Suprapubic skin (tissue), 4 donors: ENCODE results near the gene TMUB2. TPM values are rescaled to one million over a fixed set of nuclear protein-coding genes. Genes with fewer than 3 reads are reported as not detected.
"Not testable (repeated sequence)": the region's sequence is repeated elsewhere in the genome, so short reads cannot be mapped to it uniquely, and the experiment has no call there.

ENCODE experiments used
- DNase-seq, 2 donors: peaks; one replicate each; pipeline ENCODE4 v3.0.0-alpha.2; 2019; ENCODE audit warnings: low spot score in 2 of 2
- H3K27ac ChIP-seq: fragments of 200-600 bp; sonication (generic); one replicate; pipeline ENCODE4 v1.5.1; 2019
- H3K27me3 ChIP-seq: fragments of 200-600 bp; sonication (generic); one replicate; pipeline ENCODE4 v1.5.1; 2019
- H3K36me3 ChIP-seq: fragments of 200-600 bp; sonication (generic); one replicate; pipeline ENCODE4 v1.5.1; 2019
- H3K4me1 ChIP-seq: fragments of 200-600 bp; sonication (generic); one replicate; pipeline ENCODE4 v1.5.1; 2019
- H3K4me3 ChIP-seq: fragments of 200-600 bp; sonication (generic); one replicate; pipeline ENCODE4 v1.5.1; 2019; ENCODE audit warnings: mild to moderate bottlenecking
- H3K9me3 ChIP-seq: fragments of 200-600 bp; sonication (generic); one replicate; pipeline ENCODE4 v1.5.1; 2019
- CTCF ChIP-seq, 2 donors: fragments of 200-600 bp in 1 of 2; fragments of 450-650 bp in 1 of 2; sonication (generic) in 1 of 2; IDR thresholded peaks; one replicate each; pipeline ENCODE4 v1.5.1; 2016 to 2019; ENCODE audit warnings: antibody characterized with exemption in 2 of 2, mild to moderate bottlenecking in 1 of 2, moderate library complexity in 1 of 2
- EP300 ChIP-seq: sonication (generic); formaldehyde crosslinking; IDR thresholded peaks from one replicate; pipeline ENCODE4 v1.6.1; 2017; ENCODE audit warnings: antibody characterized with exemption
- POLR2A ChIP-seq, 2 donors: fragments of 450-650 bp; IDR thresholded peaks; one replicate each; pipeline ENCODE4 v1.6.1; 2017; ENCODE audit warnings: antibody characterized with exemption in 2 of 2, mild to moderate bottlenecking in 2 of 2, moderate library complexity in 2 of 2
- POLR2AphosphoS5 ChIP-seq, 3 donors: sonication (generic); formaldehyde crosslinking; IDR thresholded peaks; one replicate each; pipeline ENCODE4 v1.6.1; 2017; ENCODE audit warnings: antibody characterized with exemption in 3 of 3
- WGBS: methylation state at CpG from one replicate; pipeline ENCODE4 v1.1.5; 2018; 5-methylcytosine and 5-hydroxymethylcytosine counted together
- total RNA-seq, 4 donors: library from RNA; depleted of rRNA; stranded (reverse); fragments of >200 nt; gene quantifications; one replicate each; pipeline ENCODE4 v1.1.0, GENCODE V29; 2016

Gene TMUB2
- 10 to 100 TPM; 31.5 to 48.8 (median 36.1) TPM for total RNA-seq

GRCh38 chr17:44186307-44187130 lies at the start of gene TMUB2:
TMUB2 (plus strand) TSS chr17:44186972; CDS start chr17:44187709, 737 bp downstream.
- Histone ChIP-seq H3K27ac (peak within 1 kb of the TSS; percentile 92), H3K4me3 (peak within 1 kb of the TSS; percentile 78), H3K4me1 (peaks cover 30% of the 10 kb centered on the region), H3K9me3 (no peaks in the 10 kb centered on the region), H3K36me3 (peaks cover 36% of the 10 kb centered on the region), H3K27me3 (no peaks in the 10 kb centered on the region)
- DNase-seq = peak; percentile 99 to 100
- TF ChIP-seq POLR2A (IDR thresholded peaks at IDR 0.05) = no peak
- TF ChIP-seq POLR2AphosphoS5 (IDR thresholded peaks at IDR 0.05) = peak in 1 of 3 donors; percentile 73
- peak; percentile 34 for TF ChIP-seq EP300
- no peak for TF ChIP-seq CTCF (IDR thresholded peaks at IDR 0.05)
- under 1% methylated on average over 46 of the region's 50 CpGs for WGBS

GRCh38 chr17:44137891-44138709 lies 48.7 kb upstream of the TMUB2 start:
- Histone ChIP-seq H3K9me3 (no peaks in the 10 kb centered on the region), H3K4me3 (peak overlapping the region; percentile 23), H3K27me3 (no peaks in the 10 kb centered on the region), H3K4me1 (peaks cover 37% of the 10 kb centered on the region), H3K36me3 (no peaks in the 10 kb centered on the region), H3K27ac (peak overlapping the region; percentile 82)
- WGBS = 6% methylated on average over 20 of the region's 20 CpGs
- peak; percentile 93 to 95 for DNase-seq
- TF ChIP-seq EP300 = peak; percentile 34
- TF ChIP-seq POLR2A (IDR thresholded peaks at IDR 0.05) = no peak
- peak; percentile 51 to 72 (median 56) for TF ChIP-seq POLR2AphosphoS5 (IDR thresholded peaks at IDR 0.05)

GRCh38 chr17:44143921-44144320 lies 42.9 kb upstream of the TMUB2 start:
- WGBS = 92% methylated on average over 8 of the region's 8 CpGs
- H3K27ac ChIP-seq = not testable (repeated sequence)

GRCh38 chr17:44144966-44145739 lies 41.6 kb upstream of the TMUB2 start:
- TF ChIP-seq CTCF (IDR thresholded peaks at IDR 0.05) = no peak
- TF ChIP-seq POLR2A (IDR thresholded peaks at IDR 0.05) = no peak
- peak; percentile 73 for TF ChIP-seq EP300
- no peak for DNase-seq
- H3K27ac ChIP-seq = no peak overlapping the region
- 91% methylated on average over 7 of the region's 7 CpGs for WGBS
- no peaks in the 10 kb centered on the region for H3K9me3 ChIP-seq
- no peak overlapping the region for H3K4me3 ChIP-seq
- no peaks in the 10 kb centered on the region for H3K27me3 ChIP-seq
- peaks cover 4% of the 10 kb centered on the region for H3K36me3 ChIP-seq
- peaks cover 16% of the 10 kb centered on the region for H3K4me1 ChIP-seq

More at GRCh38 chr17:44143921-44144320, 42.9 kb upstream of the TMUB2 start:
- H3K9me3 ChIP-seq, H3K36me3 ChIP-seq, H3K27me3 ChIP-seq, H3K4me3 ChIP-seq, DNase-seq: not testable (repeated sequence)
- H3K4me1 ChIP-seq = peaks cover 18% of the 10 kb centered on the region

GRCh38 chr17:44146375-44147346 lies 40.1 kb upstream of the TMUB2 start:
- peaks cover 12% of the 10 kb centered on the region for H3K4me1 ChIP-seq
- no peak for DNase-seq
- WGBS = 45% methylated on average over 2 of the region's 2 CpGs
- H3K27me3 ChIP-seq = no peaks in the 10 kb centered on the region
- H3K9me3 ChIP-seq = no peaks in the 10 kb centered on the region
- no peak overlapping the region for H3K4me3 ChIP-seq
- H3K36me3 ChIP-seq = peaks cover 4% of the 10 kb centered on the region
- TF ChIP-seq CTCF (IDR thresholded peaks at IDR 0.05) = no peak
- TF ChIP-seq POLR2AphosphoS5 (IDR thresholded peaks at IDR 0.05) = no peak
- no peak for TF ChIP-seq EP300
- TF ChIP-seq POLR2A (IDR thresholded peaks at IDR 0.05) = no peak
- no peak overlapping the region for H3K27ac ChIP-seq
